Large intestine (tissue), 3 donors: ENCODE results near the gene CBX2. TPM values are rescaled to one million over a fixed set of nuclear protein-coding genes. Genes with fewer than 3 reads are reported as not detected.

Experiments
- DNase-seq, 2 donors: peaks; one replicate each; pipeline versions ENCODE4 v3.0.0 to v3.0.0-alpha.2; 2013
- H3K27ac ChIP-seq: one replicate; pipeline ENCODE4 v1.5.1; 2013; ENCODE audit warnings: low read length
- H3K27me3 ChIP-seq: 2 replicates; pipeline ENCODE4 v1.6.1; 2013; ENCODE audit warnings: low read length; ENCODE audit not compliant: control insufficient read depth, insufficient read depth
- H3K36me3 ChIP-seq: 2 replicates; pipeline ENCODE4 v1.6.1; 2013; ENCODE audit warnings: low read length; ENCODE audit not compliant: control insufficient read depth, insufficient read depth
- H3K4me1 ChIP-seq: one replicate; pipeline ENCODE4 v1.6.1; 2013; ENCODE audit warnings: low read length; ENCODE audit not compliant: control insufficient read depth, insufficient read depth
- H3K4me3 ChIP-seq: one replicate; pipeline ENCODE4 v1.5.1; 2013; ENCODE audit warnings: low read length
- H3K9me3 ChIP-seq: one replicate; pipeline ENCODE4 v1.6.1; 2013; ENCODE audit warnings: mild to moderate bottlenecking, low read depth, low read length, moderate library complexity; ENCODE audit not compliant: control insufficient read depth
- WGBS: methylation state at CpG from one replicate; pipeline ENCODE4 v1.1.5; 2013; ENCODE audit warnings: low lambda C conversion rate; ENCODE audit not compliant: insufficient coverage; 5-methylcytosine and 5-hydroxymethylcytosine counted together
- polyA plus RNA-seq: library from polyadenylated mRNA; unstranded; fragments of 120-200 nt; gene quantifications from one replicate; pipeline ENCODE4 v1.2.1, GENCODE V29; 2013

The CBX2 gene
- polyA plus RNA-seq, 1 donor, result 14.4 TPM

DNA sequence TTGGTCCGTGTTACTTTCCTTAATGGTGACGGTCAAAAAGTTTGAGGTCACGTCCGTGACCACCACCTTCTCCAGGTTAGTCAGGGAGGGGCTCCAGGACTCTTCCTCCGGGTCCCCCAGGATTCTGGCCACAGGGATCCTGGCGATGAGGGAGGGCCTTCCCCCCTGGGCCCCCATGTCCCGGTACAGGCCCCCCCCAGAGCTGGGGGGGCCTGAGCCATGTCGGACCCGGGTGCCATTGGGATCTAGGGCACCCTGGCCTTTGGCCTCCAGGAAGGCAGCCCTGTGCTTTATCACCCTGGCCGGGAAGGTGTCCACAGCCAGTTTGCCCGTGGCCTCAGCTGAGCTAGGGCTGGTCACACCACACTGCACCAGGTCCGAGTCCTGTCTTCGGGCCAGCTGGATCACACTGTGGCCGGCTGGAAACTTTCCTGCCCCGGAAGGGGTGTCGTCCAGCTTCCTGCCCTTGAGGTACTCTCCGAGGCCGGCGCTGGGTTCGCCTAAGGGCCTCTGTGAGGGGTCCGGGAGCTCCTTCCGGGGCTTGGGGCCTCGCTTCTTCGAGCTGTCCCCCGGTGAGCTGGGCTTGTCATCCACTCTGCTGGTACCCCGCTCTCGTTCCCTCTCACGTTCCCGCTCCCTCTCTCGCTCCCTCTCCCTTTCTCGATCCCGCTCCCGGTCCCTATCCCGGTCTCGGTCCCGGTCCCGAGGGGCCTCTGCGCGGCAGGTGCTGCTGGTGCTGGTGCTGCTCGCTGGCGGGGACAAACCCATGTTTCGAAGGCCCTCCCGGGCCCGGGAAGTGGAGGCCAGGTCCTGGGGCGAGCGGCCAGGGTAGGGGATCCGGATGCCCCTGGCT lies 16.9 kb downstream of the CBX2 start:
- Histone ChIP-seq H3K27me3 (peaks cover 61% of the 10 kb centered on the region), H3K27ac (peak overlapping the region; percentile 11), H3K36me3 (peaks cover 14% of the 10 kb centered on the region), H3K4me3 (no peak overlapping the region), H3K4me1 (peaks cover 56% of the 10 kb centered on the region), H3K9me3 (peaks cover 37% of the 10 kb centered on the region)
- no peak for DNase-seq
- no CpG with 5 or more reads among the region's 47 CpGs for WGBS

DNA sequence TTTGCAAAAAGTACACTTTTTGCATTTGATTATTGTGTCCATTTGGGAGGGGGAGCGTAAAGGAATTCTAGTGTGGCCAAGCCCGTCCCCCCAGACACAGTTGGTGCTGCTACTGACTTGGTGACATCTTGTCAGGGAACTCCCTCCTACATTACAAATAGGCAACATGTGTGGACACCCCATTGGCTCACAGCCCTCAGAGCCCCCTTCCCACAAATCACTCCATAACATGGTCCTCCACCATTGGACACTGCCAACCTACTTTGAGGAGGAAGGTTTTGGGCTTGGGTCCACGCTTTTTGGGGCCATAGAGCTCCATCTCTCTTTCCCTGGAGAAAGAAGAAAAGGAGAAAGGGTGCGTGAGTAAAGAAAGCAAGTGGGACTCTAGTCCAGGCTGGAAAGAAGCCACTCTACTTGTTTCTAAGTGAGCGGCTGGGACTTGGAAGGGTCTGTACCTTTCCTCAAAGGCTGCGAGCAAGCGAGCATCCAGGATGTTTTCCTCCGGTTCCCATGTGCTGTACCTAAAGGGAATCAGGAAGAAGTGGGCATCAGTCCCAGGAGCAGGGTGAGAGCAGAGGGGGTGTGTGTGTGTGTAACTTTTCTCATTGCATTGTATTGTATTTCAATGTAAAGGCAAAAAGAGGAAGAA lies 18.0 kb downstream of the CBX2 start:
- H3K36me3 ChIP-seq, result peaks cover 14% of the 10 kb centered on the region
- no CpG with 5 or more reads among the region's 8 CpGs for WGBS
- no peak for DNase-seq
- H3K4me3 ChIP-seq, result peak overlapping the region; percentile 90
- peaks cover 56% of the 10 kb centered on the region for H3K4me1 ChIP-seq
- H3K27ac ChIP-seq, result no peak overlapping the region
- H3K27me3 ChIP-seq, result peaks cover 61% of the 10 kb centered on the region
- H3K9me3 ChIP-seq, result peaks cover 33% of the 10 kb centered on the region

DNA sequence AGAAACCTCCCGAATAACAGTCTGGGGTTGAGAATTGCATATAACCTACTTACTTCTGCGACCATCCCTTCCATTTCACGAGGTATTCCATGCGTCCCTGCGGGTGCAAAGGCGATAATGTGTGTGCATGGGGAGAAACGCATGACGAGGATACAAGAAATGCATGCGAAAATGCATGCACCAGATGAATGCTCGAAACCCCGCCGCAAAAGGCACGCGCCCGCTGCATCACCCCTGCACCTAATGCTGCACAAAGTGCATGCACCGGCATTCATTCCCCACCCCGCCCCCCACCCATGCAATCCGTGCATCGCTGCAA lies 18.5 kb downstream of the CBX2 start:
- Histone ChIP-seq H3K27me3 (peaks cover 61% of the 10 kb centered on the region), H3K36me3 (peaks cover 14% of the 10 kb centered on the region), H3K4me3 (peak overlapping the region; percentile 90), H3K9me3 (peaks cover 32% of the 10 kb centered on the region), H3K4me1 (peaks cover 53% of the 10 kb centered on the region), H3K27ac (peak overlapping the region; percentile 88)
- DNase-seq, result no peak
- WGBS, result no CpG with 5 or more reads among the region's 19 CpGs

DNA sequence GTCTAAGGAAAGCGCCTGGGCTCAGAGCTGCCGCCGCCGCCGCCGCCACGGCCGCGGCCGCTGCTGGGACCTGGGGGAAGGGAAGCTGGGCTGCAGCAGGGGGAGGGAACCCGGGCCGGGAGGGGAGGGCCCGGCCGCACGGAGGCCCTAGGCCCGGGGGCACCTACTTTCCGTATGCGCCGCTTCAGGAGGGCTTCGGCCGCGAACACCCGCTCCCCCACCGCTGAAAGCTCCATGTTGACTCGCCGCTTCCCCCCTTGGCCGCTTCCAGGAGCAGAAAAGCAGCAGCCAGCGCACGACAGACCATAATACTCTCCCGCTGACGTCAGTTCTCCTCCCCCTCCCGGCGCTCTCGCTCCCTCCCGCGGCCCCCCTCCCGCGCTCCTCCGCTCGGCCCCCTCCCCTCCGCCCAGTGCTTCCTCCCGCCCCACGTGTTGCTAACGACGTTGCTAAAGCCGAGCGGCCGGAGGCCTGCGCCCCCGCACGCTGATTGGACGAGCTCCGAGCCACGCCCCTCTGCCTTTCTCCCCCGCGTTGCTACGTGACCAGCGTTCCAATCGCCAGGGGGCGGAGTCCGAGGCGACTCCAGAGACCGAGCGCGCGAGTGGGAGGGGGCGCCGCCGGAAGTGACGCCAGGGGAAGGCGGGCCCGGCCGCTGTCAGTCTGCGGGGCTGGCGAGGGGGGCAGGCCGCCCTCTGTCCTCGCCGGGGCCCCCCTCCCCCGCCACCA lies 19.0 kb downstream of the CBX2 start, which contains the start of gene CBX8:
Gene CBX8 (minus strand): TSS at position 315 of the 729 bp plus-strand sequence. CDS start 79 bp downstream, at position 236.
- Histone ChIP-seq H3K36me3 (peaks cover 14% of the 10 kb centered on the region), H3K4me3 (peak within 1 kb of the TSS; percentile 90), H3K4me1 (peaks cover 49% of the 10 kb centered on the region), H3K9me3 (peaks cover 32% of the 10 kb centered on the region), H3K27me3 (peaks cover 61% of the 10 kb centered on the region), H3K27ac (peak within 1 kb of the TSS; percentile 88)
- no CpG with 5 or more reads among the region's 79 CpGs for WGBS
- DNase-seq, result peak; percentile 100

DNA sequence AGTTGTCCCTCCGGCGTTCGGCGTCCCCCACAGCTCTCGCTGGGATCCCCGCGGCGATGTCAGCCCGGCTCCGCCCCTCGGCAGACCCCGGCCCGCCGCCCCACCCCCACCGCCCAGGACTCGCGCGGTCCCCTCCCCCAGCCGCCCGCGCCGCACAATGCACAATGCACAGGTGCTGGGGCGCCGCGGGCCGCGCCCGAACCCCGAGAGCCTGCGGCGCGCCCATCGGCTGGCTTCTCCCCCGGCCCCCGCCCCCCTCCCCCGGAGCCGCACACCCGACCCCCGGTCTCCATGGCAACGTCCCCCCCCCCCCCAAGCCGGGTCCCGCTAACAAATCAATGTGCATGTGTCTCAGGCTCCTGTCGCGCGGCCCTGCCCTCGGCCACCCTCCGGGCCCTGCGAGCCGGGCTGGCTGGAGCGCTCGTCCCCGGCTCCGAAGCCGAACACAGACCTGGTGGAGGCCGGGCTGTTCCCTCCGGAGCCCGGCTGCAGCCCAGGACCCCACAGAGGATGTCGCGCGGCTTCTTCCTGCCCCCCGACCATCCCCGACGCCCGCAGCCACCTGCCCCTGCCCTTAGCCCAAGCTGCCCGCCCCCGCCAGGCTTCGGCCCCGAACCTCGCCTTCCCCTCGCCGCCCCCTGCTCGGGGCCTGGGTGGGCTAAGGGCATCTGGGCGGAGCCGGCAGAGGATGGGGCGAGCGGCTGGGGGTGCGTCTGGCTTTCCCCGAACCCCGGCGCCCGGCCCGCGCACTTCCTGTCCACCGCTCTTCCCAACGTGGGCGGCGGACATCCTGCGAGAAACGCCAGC lies 19.7 kb downstream of the CBX2 start:
- DNase-seq, result peak in 1 of 2 donors; percentile 50
- H3K27ac ChIP-seq, result no peak overlapping the region
- H3K4me3 ChIP-seq, result peak overlapping the region; percentile 32
- peaks cover 14% of the 10 kb centered on the region for H3K36me3 ChIP-seq
- H3K4me1 ChIP-seq, result peaks cover 44% of the 10 kb centered on the region
- peaks cover 61% of the 10 kb centered on the region for H3K27me3 ChIP-seq
- H3K9me3 ChIP-seq, result peaks cover 38% of the 10 kb centered on the region
- no CpG with 5 or more reads among the region's 89 CpGs for WGBS

DNA sequence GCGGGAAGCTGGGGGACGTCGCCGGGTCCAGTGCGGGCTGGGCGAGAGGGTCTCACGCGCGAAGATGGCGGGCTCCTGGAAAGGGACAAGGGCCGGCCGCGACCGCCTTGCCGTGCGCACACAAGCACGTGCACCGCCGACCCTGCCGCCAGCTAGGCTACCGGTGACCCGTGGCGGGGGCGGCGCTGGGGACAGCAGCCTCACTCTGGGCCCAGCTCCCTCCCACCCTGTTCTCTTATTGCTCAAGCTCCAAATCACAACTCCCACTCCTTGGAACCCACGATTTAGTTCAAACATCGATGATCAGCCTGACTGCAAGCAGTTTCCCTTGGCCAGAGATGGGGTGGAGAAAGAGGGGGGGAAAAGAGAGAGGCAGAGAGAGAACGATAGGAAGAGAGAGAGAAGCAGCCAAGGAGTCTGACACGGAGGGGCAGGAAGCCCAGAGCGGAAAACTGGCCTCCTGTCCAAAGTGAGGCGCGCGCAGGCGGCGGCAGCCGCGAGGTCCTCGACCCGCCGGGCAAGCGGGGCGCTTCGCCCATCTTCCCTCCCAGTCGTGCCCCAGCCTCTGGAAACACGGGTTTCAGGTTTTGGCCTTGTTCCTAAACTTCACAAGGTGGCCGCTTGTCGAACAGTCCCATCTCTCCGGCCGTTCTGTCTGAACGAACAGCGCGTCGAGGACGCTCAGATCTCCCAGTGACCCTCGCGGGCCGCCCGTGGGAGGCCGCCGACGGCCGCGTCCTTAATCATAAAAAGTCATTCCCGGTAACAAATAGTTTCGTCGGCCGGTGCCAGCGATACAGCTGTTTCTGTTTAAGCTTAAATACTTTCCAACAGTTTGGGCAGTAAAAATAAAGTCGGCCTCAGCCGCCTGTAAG lies 20.6 kb downstream of the CBX2 start:
- H3K36me3 ChIP-seq, result peaks cover 14% of the 10 kb centered on the region
- peaks cover 42% of the 10 kb centered on the region for H3K9me3 ChIP-seq
- WGBS, result no CpG with 5 or more reads among the region's 70 CpGs
- peaks cover 51% of the 10 kb centered on the region for H3K4me1 ChIP-seq
- no peak overlapping the region for H3K27ac ChIP-seq
- no peak overlapping the region for H3K4me3 ChIP-seq
- peak in 1 of 2 donors; percentile 68 for DNase-seq
- H3K27me3 ChIP-seq, result peaks cover 61% of the 10 kb centered on the region

DNA sequence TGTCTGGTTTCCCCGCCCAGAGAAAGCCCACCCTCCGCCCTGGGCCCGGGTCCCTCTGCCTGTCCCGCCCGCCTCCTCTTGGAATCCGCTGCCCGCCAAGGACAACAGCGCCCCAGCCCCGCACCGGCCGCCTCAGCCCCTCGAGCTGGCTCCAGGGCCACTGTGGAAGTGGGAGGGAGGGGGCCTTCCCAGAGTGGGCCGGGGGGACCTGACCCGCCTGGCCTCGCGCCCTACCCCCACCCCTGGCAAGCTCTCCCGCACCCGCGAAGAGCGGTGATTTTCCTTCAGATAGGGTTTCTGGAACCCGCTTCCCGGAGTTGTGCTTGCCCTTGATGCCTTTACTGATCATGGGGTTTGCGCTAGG lies 21.2 kb downstream of the CBX2 start:
- H3K36me3 ChIP-seq, result peaks cover 14% of the 10 kb centered on the region
- peaks cover 48% of the 10 kb centered on the region for H3K9me3 ChIP-seq
- H3K27ac ChIP-seq, result no peak overlapping the region
- peak in 1 of 2 donors; percentile 28 for DNase-seq
- no peak overlapping the region for H3K4me3 ChIP-seq
- H3K27me3 ChIP-seq, result peaks cover 66% of the 10 kb centered on the region
- peaks cover 53% of the 10 kb centered on the region for H3K4me1 ChIP-seq
- no CpG with 5 or more reads among the region's 23 CpGs for WGBS

DNA sequence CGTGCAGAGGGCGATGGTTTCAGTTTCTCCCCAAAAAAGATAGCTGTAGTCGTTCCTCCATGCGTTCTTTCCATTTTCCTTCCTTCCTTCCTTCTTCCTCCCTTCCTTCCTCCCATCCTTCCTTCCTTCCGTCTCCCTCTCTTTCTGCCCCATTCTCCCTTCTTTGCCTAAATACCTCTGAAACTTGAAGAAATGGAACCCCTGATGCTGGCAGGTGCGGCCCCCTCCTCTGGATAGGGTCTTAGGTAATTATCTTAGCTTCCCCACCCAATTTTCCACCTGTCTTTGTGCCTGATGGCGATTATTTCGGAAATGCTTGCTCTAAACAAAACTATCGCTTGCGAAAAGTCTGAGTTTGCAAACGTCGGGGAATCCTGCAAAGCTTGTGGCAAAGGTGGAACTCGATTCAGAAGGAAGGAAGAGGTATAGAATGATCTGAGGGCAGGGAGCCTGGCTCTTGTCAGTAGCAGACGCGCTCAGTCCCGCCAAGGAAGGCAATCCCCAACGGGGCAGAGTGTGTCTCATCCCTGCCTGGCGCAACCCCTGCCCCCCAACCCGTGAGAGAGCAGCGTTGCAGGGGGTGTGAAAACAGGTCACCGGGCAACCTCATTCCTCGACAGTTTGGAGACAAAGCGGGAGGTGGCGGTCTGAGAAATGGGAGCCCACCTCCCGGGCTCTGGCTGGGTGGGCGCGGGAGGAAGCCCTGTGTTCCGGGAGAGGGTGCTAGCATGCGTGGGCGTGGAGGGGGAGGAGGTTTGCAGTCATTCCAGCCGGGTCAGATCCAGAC lies 21.8 kb downstream of the CBX2 start:
- Histone ChIP-seq H3K4me3 (no peak overlapping the region), H3K27me3 (peaks cover 71% of the 10 kb centered on the region), H3K4me1 (peaks cover 49% of the 10 kb centered on the region), H3K36me3 (peaks cover 10% of the 10 kb centered on the region), H3K27ac (no peak overlapping the region), H3K9me3 (peaks cover 48% of the 10 kb centered on the region)
- no peak for DNase-seq
- 0% methylated on average over 3 of the region's 31 CpGs for WGBS
